Retinal pigment epithelial cell (primary cell): ENCODE results near the gene MYO15B.
"Not testable (repeated sequence)": the region's sequence is repeated elsewhere in the genome, so short reads cannot be mapped to it uniquely, and the experiment has no call there.

Experiments
- DNase-seq: peaks from one replicate; pipeline ENCODE4 v3.0.0-alpha.2; 2010; ENCODE audit warnings: low read depth
- H3K4me3 ChIP-seq: 2 replicates; pipeline ENCODE4 v1.5.1; 2011; ENCODE audit warnings: mild to moderate bottlenecking, low read length, control low read depth, moderate library complexity
- TF ChIP-seq, protein P1 (sequence below): conservative IDR thresholded peaks from 2 replicates; pipeline ENCODE4 v1.5.1; 2011; ENCODE audit warnings: low read depth, low read length, control low read depth, inconsistent platforms

The MYO15B gene

DNA sequence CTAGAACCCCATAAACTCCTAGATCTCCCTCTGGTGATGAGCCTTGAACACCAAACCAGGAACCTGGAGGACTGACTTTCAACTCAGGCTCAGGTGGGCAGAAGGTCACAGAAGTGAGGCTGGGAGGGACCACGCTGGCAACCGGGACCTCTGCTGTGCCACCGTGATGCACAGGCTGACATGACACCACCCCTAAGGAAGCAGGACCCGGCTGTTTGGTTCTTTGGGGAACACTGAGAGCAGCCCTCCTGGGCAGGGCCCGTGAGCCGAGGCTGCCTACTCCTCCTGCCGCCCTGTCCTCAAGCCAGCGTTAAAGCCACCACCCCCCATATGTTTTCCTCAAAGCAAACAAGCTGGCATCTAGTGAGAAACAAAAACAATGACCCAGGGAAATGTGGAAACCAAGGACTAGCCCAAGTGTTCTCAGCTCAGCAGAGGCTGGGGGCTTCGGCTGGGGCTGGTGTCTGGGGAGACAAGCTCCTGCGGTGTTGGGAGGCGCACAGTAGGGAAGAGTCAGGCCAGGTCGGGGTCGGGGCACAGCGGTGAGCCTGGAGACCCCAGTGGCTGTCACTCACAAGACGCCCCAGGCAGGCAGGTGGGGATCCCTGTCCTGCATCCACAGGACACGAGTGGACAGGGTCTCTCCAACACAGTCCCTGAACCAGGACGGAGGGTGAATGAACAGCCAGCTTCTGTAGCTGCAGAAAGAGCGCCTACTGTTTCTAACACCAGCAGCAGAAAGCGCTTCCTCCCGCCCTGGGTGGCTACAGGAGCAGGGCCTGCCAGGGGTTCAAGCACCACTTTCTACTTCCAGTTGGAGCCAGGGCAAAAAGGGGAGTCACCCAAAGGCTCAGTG lies 47.4 kb downstream of the MYO15B start:
- no peak for DNase-seq
- TF ChIP-seq, protein P1, sequence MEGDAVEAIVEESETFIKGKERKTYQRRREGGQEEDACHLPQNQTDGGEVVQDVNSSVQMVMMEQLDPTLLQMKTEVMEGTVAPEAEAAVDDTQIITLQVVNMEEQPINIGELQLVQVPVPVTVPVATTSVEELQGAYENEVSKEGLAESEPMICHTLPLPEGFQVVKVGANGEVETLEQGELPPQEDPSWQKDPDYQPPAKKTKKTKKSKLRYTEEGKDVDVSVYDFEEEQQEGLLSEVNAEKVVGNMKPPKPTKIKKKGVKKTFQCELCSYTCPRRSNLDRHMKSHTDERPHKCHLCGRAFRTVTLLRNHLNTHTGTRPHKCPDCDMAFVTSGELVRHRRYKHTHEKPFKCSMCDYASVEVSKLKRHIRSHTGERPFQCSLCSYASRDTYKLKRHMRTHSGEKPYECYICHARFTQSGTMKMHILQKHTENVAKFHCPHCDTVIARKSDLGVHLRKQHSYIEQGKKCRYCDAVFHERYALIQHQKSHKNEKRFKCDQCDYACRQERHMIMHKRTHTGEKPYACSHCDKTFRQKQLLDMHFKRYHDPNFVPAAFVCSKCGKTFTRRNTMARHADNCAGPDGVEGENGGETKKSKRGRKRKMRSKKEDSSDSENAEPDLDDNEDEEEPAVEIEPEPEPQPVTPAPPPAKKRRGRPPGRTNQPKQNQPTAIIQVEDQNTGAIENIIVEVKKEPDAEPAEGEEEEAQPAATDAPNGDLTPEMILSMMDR: no peak

DNA sequence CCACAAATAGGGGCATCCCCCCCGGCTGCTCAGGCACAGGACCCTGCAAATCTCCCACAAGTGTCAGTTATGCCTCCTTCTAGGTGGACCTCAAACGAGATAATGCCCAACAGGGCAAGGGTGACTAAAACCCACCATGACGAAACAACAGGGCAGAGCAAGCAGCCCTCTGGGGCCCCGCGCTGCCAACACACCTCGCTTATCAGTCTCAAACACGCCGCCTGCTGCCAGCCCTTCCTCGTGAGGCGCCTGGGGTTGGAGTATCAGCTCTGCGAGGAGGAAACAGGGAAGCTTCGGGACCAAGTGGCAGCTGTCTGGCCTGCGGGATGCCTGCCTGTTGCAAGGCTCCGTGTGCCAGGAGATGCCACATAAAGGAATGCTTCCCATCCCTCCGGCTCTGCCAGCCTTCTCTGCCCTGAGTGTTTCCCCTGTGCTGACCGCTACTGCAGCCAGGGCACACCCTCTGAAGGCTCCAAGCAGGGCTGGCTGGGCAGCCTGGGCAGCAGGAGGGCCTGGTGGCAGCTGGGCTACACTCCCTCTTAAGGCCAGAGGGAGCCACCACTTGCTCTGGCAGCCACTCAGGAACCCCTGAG lies 48.1 kb downstream of the MYO15B start:
- TF ChIP-seq, protein P1: no peak
- no peak for DNase-seq
- no peak overlapping the region for H3K4me3 ChIP-seq

More for the DNA sequence above, 47.4 kb downstream of the MYO15B start:
- H3K4me3 ChIP-seq: no peak overlapping the region

DNA sequence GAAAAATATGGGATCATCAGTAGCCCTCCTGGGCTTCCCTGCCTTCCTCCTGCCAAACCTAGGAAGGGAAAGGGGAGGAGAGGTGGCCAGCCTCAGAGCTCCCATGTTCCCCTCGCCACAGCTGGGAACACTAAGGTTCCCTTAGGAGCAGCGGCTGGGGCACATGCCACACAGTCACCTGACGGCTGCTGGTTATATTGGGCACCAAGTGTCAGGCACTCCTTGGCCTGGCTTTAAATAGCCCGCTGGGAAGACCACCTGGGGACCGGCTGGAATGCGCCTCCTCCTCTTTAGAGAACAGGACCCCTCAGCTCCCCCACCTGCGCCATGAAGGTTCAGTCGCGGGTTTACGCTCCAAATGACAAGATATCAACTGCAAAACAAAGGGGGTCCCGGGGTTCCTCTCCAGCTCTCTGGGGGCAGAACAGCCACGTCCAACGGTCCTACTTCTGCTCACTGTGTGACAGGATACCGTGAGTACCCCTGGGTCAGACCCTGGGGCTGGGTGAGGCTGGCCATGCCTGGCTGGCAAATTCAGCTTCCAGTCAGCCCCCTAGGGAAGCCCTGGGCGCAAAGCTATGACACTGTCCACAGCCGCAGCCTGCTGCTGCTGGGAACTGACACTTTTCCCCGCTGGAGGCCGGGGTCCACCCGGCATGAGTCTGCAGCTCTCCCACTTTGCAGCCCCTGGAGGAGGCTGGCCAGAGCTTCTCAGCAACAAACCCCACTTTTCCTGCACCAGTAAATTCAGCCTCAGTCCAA lies 49.0 kb downstream of the MYO15B start:
- TF ChIP-seq, protein P1: no peak
- no peak overlapping the region for H3K4me3 ChIP-seq
- DNase-seq: no peak

DNA sequence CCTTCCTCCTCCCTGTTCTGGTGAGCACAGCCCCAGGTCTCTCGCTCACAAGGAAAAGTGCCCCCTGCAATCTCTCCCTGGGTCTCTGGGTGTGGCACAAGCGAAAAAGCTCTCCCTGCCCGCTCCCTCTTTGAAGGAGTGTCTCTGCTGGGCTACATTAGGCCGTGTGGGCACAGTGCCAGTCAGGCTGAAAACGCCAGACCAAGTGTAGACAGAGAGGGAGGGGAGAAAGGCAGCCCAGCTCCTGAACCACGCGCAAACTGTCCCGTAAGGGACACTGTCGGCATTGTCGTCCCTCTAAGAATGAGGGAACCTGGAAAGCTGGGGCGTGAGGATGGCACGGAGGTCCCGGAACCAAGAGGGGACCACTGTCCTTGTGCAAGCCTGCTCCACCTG lies 49.5 kb downstream of the MYO15B start:
- TF ChIP-seq, protein P1: no peak
- no peak for DNase-seq
- H3K4me3 ChIP-seq: no peak overlapping the region

DNA sequence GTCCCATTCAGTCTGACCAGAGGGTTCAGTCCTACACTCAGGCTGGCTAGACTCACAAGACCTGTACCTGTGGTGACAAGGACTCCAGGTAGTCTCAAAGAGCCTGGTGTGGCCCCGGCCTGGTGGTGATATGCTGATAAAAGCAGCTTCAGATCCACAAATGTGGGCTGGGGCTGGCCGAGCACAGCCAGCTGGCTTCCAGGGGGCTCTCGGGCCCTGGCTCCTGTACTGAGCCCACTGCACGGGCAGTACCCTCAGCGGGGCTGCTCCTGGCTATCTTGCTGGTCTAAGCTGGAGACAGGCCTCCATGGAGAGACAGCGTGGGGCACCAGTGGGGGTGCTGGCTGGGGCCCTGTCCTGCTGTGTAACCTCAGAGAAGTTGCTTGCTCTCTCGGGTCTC lies 50.0 kb downstream of the MYO15B start:
- H3K4me3 ChIP-seq: no peak overlapping the region
- no peak for DNase-seq
- TF ChIP-seq, protein P1: no peak

DNA sequence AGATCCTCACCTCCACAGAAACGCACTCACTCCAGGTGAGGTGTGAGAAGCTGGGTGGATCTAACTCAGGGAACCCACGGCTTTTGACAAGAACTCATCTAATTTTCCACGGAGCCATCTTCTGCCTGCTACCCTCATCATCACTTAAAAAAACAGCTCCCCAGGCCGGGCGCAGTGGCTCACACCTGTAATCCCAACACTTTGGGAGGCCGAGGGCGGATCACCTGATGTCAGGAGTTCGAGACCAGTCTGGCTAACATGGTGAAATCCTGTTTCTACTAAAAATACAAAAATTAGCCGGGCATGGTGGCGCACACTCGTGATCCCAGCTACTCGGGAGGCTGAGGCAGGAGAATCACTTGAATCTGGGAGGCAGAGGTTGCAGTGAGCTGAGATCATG lies 50.4 kb downstream of the MYO15B start:
- not testable (repeated sequence) for DNase-seq, H3K4me3 ChIP-seq

DNA sequence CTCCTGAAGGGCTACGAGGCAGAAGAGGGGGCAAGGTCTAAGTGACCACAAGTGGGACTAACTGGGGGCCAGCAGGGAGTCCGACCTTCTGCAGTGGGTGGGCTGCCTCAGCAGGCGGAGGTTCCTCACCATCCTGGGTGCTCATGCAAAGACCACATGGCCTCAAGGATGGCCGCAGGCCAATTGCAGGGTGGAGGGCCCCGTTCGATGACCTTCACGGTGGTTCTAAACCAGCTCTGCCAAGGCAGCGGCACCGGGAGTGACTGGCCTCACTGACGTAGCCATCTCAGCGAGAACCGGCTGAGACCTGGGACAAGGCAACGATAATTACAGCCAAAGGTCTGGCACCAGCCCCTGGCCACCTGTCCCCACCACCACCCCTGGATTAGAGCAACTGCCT lies 51.3 kb downstream of the MYO15B start:
- TF ChIP-seq, protein P1: no peak
- H3K4me3 ChIP-seq: no peak overlapping the region
- no peak for DNase-seq
